SW 1271 (cell line): Measurements from ENCODE around the gene KRT81.
"Not testable (repeated sequence)": the region's sequence is repeated elsewhere in the genome, so short reads cannot be mapped to it uniquely, and the experiment has no call there.

ENCODE experiments used
- DNase-seq, 2 experiments: peaks; one replicate each; lab custom pipeline; 2025; lab: John Stamatoyannopoulos, UW

Gene KRT81

GRCh38 chr12:52241205-52241842 lies 50.0 kb downstream of the KRT81 start:
- DNase-seq: no peak

DNA sequence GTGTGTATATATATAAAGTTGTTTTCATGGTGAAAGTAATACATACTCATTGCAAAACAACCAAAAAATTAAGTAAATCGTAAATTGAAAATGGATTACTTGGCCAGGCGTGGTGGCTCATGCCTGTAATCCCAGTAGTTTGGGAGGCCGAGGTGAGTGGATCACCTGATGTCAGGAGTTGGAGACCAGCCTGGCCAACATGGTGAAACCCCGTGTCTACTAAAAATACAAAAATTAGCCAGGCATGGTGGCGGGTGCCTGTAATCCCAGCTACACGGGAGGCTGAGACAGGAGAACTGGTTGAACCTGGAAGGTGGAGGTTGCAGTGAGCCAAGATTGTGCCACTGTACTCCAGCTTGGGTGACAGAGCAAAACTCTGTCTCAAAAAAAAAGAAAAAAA lies 51.1 kb downstream of the KRT81 start:
- DNase-seq: not testable (repeated sequence)

DNA sequence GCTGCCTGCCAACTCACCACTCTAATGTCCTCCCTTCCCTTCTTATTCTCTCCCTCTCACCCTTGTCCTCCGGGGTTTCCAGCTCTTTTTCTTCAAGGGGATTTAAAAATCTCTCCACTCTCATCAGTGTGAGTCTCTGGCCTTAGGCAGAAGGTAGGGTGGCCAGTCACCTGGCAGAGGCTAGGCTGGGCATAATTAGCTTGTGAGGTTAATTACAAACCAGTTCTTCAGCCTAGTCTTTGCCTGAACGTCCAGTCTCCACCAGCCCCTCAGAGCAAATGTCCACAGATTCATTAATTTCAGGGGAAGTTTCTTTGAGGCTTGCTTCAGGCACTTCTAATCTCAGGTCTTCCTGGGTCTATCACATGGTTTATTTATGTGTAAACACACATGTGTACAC lies 51.6 kb downstream of the KRT81 start:
- no peak for DNase-seq

GRCh38 chr12:52238916-52239646 lies 52.3 kb downstream of the KRT81 start:
- no peak for DNase-seq

- no peak for DNase-seq
Measured at GRCh38 chr12:52238207-52238840, 53.0 kb downstream of the KRT81 start.

DNA sequence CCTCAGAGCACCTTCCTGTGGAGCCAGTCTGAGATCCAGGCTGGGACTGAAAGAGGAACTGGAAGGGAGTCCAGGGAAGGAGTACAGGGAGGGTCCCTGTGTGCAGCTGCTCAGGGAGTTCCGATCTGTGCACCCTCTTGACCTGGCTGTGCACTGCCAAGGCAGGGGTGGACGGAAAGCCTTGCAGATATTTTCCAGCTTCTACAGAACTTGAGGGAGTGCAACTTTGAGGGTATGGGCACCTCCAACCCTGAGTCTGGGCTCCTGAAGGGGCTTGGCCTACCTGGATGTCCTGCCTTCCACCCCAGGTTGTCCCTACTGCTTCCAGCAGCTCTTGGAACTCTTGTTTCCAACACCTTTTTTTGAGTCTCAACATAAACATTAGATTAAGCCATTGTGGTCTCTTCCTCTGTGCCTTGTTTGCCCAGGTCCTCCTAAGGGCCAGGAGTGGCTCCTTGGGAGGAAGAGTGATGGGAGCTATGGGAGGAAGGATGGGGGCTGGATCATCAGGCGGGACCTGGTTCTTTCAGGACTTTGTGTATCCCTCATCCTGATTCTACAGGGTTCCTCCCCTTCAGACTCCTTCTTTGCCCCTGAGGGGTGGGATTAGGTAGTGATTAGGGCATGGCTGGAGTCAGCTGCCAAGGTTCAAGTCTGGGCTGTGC lies 54.8 kb downstream of the KRT81 start:
- no peak for DNase-seq
